CD4-positive, CD25-positive, alpha-beta regulatory T cell (primary cell): ENCODE results near the gene KCNN3. TPM values are rescaled to one million over a fixed set of nuclear protein-coding genes. Genes with fewer than 3 reads are reported as not detected.
A peak's percentile ranks its signal among the peaks of the same experiment; 100 is the strongest.

Source experiments
- ATAC-seq, 2 donors: fragments of 150-1000 bp; cut with Tn5 transposase; one replicate each; pipeline ENCODE4 v1.10.0; 2021; ENCODE audit warnings: low read depth in 2 of 2, moderate number of reproducible peaks in 2 of 2, moderate library complexity in 1 of 2
- DNase-seq, 3 donors: peaks; one replicate each; pipeline versions ENCODE4 v3.0.0 to v3.0.0-alpha.2; 2012 to 2022; ENCODE audit warnings: mixed read lengths in 1 of 3
- H3K27ac ChIP-seq: one replicate; pipeline ENCODE4 v1.7.0; 2013; ENCODE audit warnings: mild to moderate bottlenecking, low read length; ENCODE audit not compliant: insufficient read depth, poor library complexity, severe bottlenecking
- H3K27me3 ChIP-seq: one replicate; pipeline ENCODE4 v1.7.0; 2013; ENCODE audit warnings: low read length; ENCODE audit not compliant: control insufficient read depth, insufficient read depth
- H3K36me3 ChIP-seq: one replicate; pipeline ENCODE4 v1.7.0; 2013; ENCODE audit warnings: mild to moderate bottlenecking, low read length, moderate library complexity; ENCODE audit not compliant: control insufficient read depth, insufficient read depth
- H3K4me1 ChIP-seq: 2 replicates; pipeline ENCODE4 v1.7.0; 2013; ENCODE audit warnings: mild to moderate bottlenecking, low read length; ENCODE audit not compliant: insufficient read depth, control insufficient read depth, poor library complexity, severe bottlenecking
- H3K4me3 ChIP-seq: one replicate; pipeline ENCODE4 v1.7.0; 2013; ENCODE audit warnings: low read depth, mild to moderate bottlenecking, low read length, moderate library complexity
- H3K9me3 ChIP-seq, 2 experiments: 1 replicate in 1 of 2; 2 replicates in 1 of 2; pipeline ENCODE4 v1.7.0; 2013; ENCODE audit warnings: low read length in 2 of 2, mild to moderate bottlenecking in 1 of 2, moderate library complexity in 1 of 2; ENCODE audit not compliant: control insufficient read depth in 2 of 2
- H3K27ac Mint-ChIP-seq, 3 donors: one replicate each; pipeline ENCODE4 v1.8.0; 2020 to 2022; ENCODE audit warnings: mild to moderate bottlenecking in 3 of 3, mixed read lengths in 3 of 3, moderate library complexity in 2 of 3
- H3K27me3 Mint-ChIP-seq: one replicate; pipeline ENCODE4 v1.8.0; 2022; ENCODE audit warnings: mild to moderate bottlenecking, mixed read lengths
- H3K36me3 Mint-ChIP-seq: one replicate; pipeline ENCODE4 v1.8.0; 2020; ENCODE audit warnings: mixed read lengths
- H3K4me1 Mint-ChIP-seq, 4 donors: one replicate each; pipeline ENCODE4 v1.8.0; 2020 to 2022; ENCODE audit warnings: mixed read lengths in 4 of 4, mild to moderate bottlenecking in 1 of 4
- H3K4me3 Mint-ChIP-seq, 4 donors: one replicate each; pipeline ENCODE4 v1.8.0; 2020 to 2022; ENCODE audit warnings: mild to moderate bottlenecking in 4 of 4, mixed read lengths in 4 of 4, moderate library complexity in 3 of 4
- H3K9me3 Mint-ChIP-seq, 7 donors: one replicate each; pipeline ENCODE4 v1.8.0; 2020 to 2022; ENCODE audit warnings: mixed read lengths in 7 of 7, mild to moderate bottlenecking in 3 of 7, moderate library complexity in 2 of 7
- polyA plus RNA-seq, 4 donors: library from polyadenylated mRNA; unstranded; fragments of 300-500 nt; fragmentation: Illumina TruSeq; gene quantifications; one replicate each; pipeline ENCODE4 v1.2.3, GENCODE V29; 2021
- total RNA-seq: library from RNA; stranded (reverse); gene quantifications from one replicate; pipeline ENCODE4 v1.2.3, GENCODE V29; 2022

The KCNN3 gene
- total and polyA plus RNA-seq, 5 donors from 2014 or later, result 0.30 TPM; not detected in 4

DNA sequence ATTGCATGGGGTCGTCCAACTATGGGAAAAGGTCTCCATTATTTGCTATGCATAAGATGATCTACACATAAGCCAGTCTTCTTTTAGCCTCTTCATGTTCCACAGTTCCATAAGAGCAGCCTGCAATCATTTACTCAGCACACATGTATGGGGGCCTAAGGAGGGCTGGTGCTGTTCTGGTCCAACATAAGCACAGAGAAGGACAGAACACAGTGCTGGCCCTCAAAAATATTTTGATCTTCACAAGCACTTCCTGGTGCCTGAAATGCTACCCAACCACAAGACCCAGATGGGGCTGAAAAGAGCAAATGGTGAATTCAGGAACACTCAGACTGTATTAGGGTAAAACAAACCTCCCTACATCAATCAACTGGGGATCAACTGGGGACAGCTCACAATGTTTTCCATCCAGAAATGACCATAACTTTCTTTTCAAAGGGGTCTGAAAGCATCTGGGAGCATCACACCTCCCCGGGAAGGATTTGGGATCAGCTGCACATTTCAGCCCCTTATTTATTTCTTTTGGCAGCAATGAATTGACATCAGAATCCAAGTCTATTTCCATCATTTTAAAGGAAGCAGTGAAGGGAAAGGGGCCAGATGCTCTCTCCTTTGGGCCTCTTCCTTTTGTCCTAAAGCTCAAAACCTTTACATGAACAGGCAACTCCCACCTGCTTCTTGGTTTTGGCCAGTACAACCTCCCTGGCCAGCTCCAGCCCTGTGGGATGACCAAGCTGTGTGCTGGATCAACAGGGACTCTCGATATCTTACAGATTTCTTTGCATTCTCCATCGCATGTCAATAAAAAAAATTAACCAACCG is 45.7 kb downstream of the KCNN3 start:
- no peak overlapping the region for H3K27ac Mint-ChIP-seq
- no peak overlapping the region for H3K27ac ChIP-seq

GRCh38 chr1:154822717-154823116 is 47.4 kb downstream of the KCNN3 start:
- H3K27ac Mint-ChIP-seq, result no peak overlapping the region
- no peaks in the 10 kb centered on the region for H3K36me3 Mint-ChIP-seq
- H3K4me3 Mint-ChIP-seq, result no peak overlapping the region

More for the DNA sequence above, 45.7 kb downstream of the KCNN3 start:
- DNase-seq (no peak), ATAC-seq (no peak)
- no peak overlapping the region for H3K4me3 ChIP-seq
- Mint-ChIP-seq H3K36me3 (no peaks in the 10 kb centered on the region), H3K9me3 (peaks cover 0 to 1% (median 0%) of the 10 kb centered on the region in 7 donors), H3K4me3 (no peak overlapping the region), H3K4me1 (no peaks in the 10 kb centered on the region), H3K27me3 (peaks cover 5% of the 10 kb centered on the region)
- no peaks in the 10 kb centered on the region for H3K36me3 ChIP-seq
- H3K9me3 ChIP-seq, result no peaks in the 10 kb centered on the region
- H3K27me3 ChIP-seq, result no peaks in the 10 kb centered on the region
- H3K4me1 ChIP-seq, result no peaks in the 10 kb centered on the region

GRCh38 chr1:154822233-154822632 is 47.8 kb downstream of the KCNN3 start:
- DNase-seq (no peak), ATAC-seq (no peak)
- Histone ChIP-seq H3K27ac (no peak overlapping the region), H3K4me1 (no peaks in the 10 kb centered on the region), H3K4me3 (no peak overlapping the region), H3K9me3 (no peaks in the 10 kb centered on the region), H3K27me3 (no peaks in the 10 kb centered on the region), H3K36me3 (no peaks in the 10 kb centered on the region)
- Mint-ChIP-seq H3K36me3 (no peaks in the 10 kb centered on the region), H3K4me3 (no peak overlapping the region), H3K9me3 (peaks cover 0 to 1% (median 0%) of the 10 kb centered on the region in 7 donors), H3K4me1 (no peaks in the 10 kb centered on the region), H3K27me3 (peaks cover 5% of the 10 kb centered on the region), H3K27ac (no peak overlapping the region)

More at GRCh38 chr1:154822717-154823116, 47.4 kb downstream of the KCNN3 start:
- Histone ChIP-seq H3K36me3 (no peaks in the 10 kb centered on the region), H3K9me3 (no peaks in the 10 kb centered on the region), H3K27ac (no peak overlapping the region), H3K27me3 (no peaks in the 10 kb centered on the region), H3K4me1 (no peaks in the 10 kb centered on the region), H3K4me3 (no peak overlapping the region)
- DNase-seq (no peak), ATAC-seq (no peak)
- H3K27me3 Mint-ChIP-seq, result peaks cover 5% of the 10 kb centered on the region
- H3K9me3 Mint-ChIP-seq, result peaks cover 0 to 1% (median 0%) of the 10 kb centered on the region in 7 donors
- no peaks in the 10 kb centered on the region for H3K4me1 Mint-ChIP-seq

DNA sequence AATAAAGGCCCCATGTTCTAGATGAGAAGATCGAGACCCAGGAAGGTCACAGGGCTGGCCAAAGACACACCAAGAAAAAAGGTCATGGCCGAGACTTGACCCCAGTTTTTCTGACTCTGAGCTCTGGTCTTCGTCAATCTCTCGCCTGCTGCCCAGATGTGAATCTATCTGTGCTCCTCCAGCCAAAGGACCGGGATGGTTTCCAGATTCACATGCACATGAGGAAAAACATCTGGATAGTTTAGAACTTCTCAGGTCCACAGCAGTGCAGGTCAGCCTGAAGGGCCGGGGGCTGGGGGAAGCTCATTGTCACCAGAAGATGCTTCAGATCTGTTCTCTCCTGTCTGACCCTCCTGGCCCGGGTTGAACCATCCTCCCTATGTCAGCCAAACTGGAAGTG is 49.0 kb downstream of the KCNN3 start:
- Mint-ChIP-seq H3K4me3 (no peak overlapping the region), H3K27ac (no peak overlapping the region), H3K27me3 (peaks cover under 1% of the 10 kb centered on the region), H3K4me1 (no peaks in the 10 kb centered on the region), H3K9me3 (no peaks in the 10 kb centered on the region), H3K36me3 (no peaks in the 10 kb centered on the region)
- no peaks in the 10 kb centered on the region for H3K4me1 ChIP-seq
- no peak for ATAC-seq
- H3K4me3 ChIP-seq, result no peak overlapping the region
- H3K36me3 ChIP-seq, result no peaks in the 10 kb centered on the region
- no peaks in the 10 kb centered on the region for H3K9me3 ChIP-seq
- no peak overlapping the region for H3K27ac ChIP-seq
- DNase-seq, result no peak
- H3K27me3 ChIP-seq, result no peaks in the 10 kb centered on the region

GRCh38 chr1:154820646-154821045 is 49.4 kb downstream of the KCNN3 start:
- H3K36me3 Mint-ChIP-seq, result no peaks in the 10 kb centered on the region
- H3K9me3 Mint-ChIP-seq, result no peaks in the 10 kb centered on the region
- no peaks in the 10 kb centered on the region for H3K27me3 ChIP-seq
- no peaks in the 10 kb centered on the region for H3K27me3 Mint-ChIP-seq
- H3K4me1 ChIP-seq, result no peaks in the 10 kb centered on the region
- no peaks in the 10 kb centered on the region for H3K4me1 Mint-ChIP-seq
- ATAC-seq (no peak), DNase-seq (no peak)
- H3K4me3 Mint-ChIP-seq, result no peak overlapping the region
- no peak overlapping the region for H3K27ac ChIP-seq
- H3K4me3 ChIP-seq, result no peak overlapping the region
- H3K27ac Mint-ChIP-seq, result no peak overlapping the region
- H3K9me3 ChIP-seq, result no peaks in the 10 kb centered on the region
- no peaks in the 10 kb centered on the region for H3K36me3 ChIP-seq

DNA sequence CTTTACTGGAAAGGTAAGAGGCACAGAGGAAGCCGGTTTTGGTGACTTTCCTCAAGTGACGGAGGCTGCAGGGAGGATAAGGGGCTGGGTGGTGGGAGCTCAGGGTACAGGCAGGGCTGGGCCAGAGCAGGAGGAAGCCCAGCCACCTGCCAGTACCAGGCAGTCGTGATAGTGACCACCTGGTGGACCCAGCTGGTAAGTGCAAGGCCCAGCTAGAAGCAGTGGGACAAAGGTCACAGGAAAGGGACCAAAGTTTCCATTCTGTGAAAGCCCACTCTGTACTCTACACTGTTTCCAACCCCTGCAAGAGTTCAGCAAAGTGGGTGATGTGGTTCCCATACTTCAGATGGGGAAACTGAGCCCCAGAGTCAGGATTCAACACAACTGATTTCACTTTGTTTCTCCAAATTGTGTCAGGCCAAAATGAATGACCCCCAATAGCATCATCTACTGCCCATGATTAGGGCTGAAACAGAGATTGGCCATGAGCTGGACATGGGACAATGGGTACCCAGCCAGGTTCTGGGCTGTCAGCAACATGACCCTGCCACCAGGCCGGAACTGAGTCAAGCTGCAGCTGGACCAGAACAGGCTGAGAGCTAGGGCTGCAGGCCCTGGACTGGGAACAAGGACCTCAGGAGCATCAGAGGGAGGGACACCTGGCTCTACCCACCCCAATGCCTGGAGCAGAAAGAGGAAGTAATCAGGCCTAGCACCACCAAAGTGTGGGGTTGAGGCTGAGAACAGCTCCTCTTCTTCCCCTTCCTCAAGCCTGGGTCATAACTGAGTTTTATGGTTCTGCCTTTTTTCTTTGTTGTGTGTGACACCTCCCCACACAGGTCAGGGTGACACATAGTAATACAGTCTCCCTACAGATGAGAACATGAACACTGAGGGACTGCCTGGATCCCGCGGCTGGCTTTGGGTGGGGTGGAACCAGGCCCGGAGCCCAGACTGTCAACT is 50.2 kb downstream of the KCNN3 start:
- Mint-ChIP-seq H3K27me3 (no peaks in the 10 kb centered on the region), H3K9me3 (no peaks in the 10 kb centered on the region), H3K36me3 (no peaks in the 10 kb centered on the region), H3K4me1 (no peaks in the 10 kb centered on the region), H3K4me3 (no peak overlapping the region), H3K27ac (no peak overlapping the region)
- Histone ChIP-seq H3K4me3 (no peak overlapping the region), H3K4me1 (no peaks in the 10 kb centered on the region), H3K36me3 (no peaks in the 10 kb centered on the region), H3K27me3 (no peaks in the 10 kb centered on the region), H3K9me3 (no peaks in the 10 kb centered on the region), H3K27ac (no peak overlapping the region)
- peak in 1 of 3 donors; percentile 26 for DNase-seq
- peak in 1 of 2 donors; percentile 53 for ATAC-seq

DNA sequence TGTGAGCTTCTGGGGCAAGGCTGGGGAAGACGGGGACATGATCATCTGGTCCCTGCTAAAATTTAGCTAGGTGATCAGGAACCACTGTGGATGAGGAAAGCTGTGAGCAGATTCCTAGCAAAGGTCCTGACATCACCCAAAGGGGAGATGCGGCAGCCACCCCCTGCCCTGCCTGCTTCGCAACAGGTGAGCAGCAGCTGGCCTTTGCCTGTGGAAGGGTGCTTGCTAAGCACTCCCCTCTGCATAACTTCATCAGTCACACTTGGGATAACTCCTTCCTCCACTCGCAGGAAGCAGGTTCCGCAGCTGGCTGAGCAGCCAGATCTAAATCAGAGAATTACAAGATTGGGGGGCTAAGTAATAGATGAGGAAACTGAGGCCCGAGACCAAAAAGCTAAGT is 51.2 kb downstream of the KCNN3 start:
- Mint-ChIP-seq H3K9me3 (no peaks in the 10 kb centered on the region), H3K36me3 (no peaks in the 10 kb centered on the region), H3K4me3 (no peak overlapping the region), H3K4me1 (no peaks in the 10 kb centered on the region), H3K27me3 (no peaks in the 10 kb centered on the region), H3K27ac (no peak overlapping the region)
- ATAC-seq (no peak), DNase-seq (no peak)
- Histone ChIP-seq H3K36me3 (no peaks in the 10 kb centered on the region), H3K9me3 (no peaks in the 10 kb centered on the region), H3K4me3 (no peak overlapping the region), H3K27ac (no peak overlapping the region), H3K4me1 (no peaks in the 10 kb centered on the region), H3K27me3 (no peaks in the 10 kb centered on the region)
